CD4-positive, alpha-beta T cell treated with Interleukin-21 for 1 hour (primary cell): ENCODE measurements around the gene THRSP.
"Not testable (repeated sequence)": the region's sequence is repeated elsewhere in the genome, so short reads cannot be mapped to it uniquely, and the experiment has no call there.

Experiments
- DNase-seq: peaks from one replicate; pipeline ENCODE4 v3.0.0-alpha.2; 2020

Gene THRSP, protein sequence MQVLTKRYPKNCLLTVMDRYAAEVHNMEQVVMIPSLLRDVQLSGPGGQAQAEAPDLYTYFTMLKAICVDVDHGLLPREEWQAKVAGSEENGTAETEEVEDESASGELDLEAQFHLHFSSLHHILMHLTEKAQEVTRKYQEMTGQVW

GRCh38 chr11:78063440-78064181 lies at the start of gene THRSP:
TSS of gene THRSP (plus strand) at chr11:78063861. CDS start at chr11:78063882, 21 bp downstream.
- DNase-seq, result no peak

GRCh38 chr11:78014937-78015520 lies 48.6 kb upstream of the THRSP start:
- DNase-seq, result not testable (repeated sequence)

DNA sequence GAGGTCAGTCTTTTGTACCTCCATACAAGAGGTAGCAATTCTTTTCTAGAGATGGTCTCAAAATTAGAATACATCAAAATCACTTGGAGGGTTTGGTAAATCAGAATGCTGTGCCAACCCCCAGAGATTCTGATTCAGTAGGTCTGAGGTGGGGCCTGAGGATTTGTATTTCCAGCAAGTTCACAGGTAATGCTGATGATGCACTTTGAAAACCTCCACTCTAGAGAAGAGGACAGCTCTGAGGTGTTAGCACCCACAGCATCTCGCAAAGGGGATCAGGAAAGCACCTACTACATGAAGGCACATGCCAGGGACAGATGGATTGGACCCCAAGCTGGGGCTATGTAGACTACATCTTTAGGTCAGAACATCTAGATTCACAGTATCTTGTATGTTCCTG lies 47.8 kb upstream of the THRSP start:
- DNase-seq, result no peak

- no peak for DNase-seq
These were observed 43.9 kb upstream of the THRSP start for GRCh38 chr11:78019808-78020207.

GRCh38 chr11:78020246-78020645 lies 43.4 kb upstream of the THRSP start:
- DNase-seq, result no peak

DNA sequence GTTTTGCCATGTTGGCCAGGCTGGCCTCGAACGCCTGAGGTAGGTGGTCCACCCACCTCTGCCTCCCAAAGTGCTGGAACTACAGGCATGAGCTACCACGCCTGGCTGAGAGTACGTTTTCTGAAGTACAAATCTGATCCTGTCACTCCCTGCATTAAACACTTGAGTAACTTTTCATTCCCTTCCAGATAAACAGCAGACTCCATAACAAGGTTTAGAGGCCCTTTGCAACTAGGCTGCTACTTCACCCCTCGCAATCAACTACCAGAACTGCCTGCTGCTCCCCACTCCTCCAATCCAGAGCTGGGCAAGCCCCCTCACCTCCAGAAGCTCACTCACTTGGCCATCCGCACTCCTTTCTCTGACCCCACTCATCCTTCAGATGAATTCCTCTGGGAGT lies 42.0 kb upstream of the THRSP start:
- no peak for DNase-seq

- DNase-seq, result no peak
These were observed 41.0 kb upstream of the THRSP start, which contains the start of gene KCTD14 for GRCh38 chr11:78022397-78023396. TSS of gene KCTD14 (minus strand) at chr11:78023276. CDS start at chr11:78023249, 27 bp downstream.

DNA sequence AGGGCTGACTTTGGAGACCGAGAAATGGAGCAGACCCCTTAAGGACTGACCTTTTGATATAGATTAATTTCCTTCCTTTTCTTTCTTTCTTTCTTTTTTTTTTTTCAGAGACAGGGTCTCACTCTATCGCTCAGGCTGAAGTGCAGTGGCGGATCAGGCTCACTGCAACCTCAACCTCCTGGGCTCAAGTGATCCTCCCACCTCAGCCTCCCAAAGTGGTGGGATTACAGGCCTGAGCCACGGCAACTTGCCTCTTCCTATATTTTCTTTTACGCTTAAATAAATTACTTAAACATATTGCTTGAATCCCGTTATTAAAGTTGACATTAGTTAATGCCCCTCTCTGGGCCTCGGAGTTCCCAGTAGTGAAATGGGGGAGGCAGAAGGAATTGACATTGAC lies 40.2 kb upstream of the THRSP start:
- no peak for DNase-seq

- DNase-seq, result no peak
These were observed 38.3 kb upstream of the THRSP start for GRCh38 chr11:78025378-78025777.

GRCh38 chr11:78027759-78028158 lies 35.9 kb upstream of the THRSP start:
- DNase-seq, result no peak

- not testable (repeated sequence) for DNase-seq
These were observed 35.2 kb upstream of the THRSP start for GRCh38 chr11:78028423-78028822.

DNA sequence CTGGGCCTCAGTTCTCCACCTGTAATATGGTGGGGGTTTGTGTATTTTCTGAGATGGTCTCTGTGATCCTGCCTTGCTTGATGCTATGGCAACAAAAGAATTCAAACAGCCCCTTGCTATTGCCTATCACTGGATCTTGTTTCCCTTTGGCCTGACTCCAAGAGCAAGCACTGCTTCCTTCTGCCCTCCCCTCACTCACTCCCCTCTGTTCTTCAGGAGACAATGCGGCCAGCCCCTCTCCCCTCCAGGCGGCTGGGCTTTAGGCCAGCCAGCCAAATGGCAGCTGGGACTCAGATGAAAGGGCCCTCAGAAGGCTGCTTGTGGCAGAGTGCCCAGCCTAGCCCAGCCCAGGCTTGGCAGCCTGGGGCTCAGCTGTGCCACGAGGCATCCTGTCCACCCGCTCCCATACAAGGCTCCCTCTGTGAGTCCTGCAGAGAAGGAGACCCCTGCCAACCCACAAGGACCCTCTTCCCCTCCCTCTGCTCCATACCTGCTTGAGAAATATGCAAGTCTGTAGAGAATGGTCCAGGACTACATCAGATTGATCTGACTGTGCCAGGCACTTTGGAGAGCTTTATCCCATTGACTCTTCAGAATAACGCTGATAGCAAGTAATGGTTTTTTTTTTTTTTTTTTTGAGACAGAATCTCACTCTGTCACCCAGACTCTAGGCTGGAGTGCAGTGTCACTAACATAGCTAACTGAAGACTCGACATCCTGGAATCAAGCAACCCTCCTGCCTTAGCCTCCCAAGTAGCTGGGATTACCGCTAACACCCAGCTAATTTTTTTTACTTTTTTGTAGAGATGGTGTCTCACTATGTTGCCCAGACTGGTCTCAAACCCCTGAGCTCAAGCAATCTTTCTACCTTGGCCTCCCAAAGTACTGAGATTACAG lies 33.0 kb upstream of the THRSP start:
- no peak for DNase-seq

- no peak for DNase-seq
These were observed 32.0 kb upstream of the THRSP start for GRCh38 chr11:78031629-78032028.

- DNase-seq, result no peak
These were observed 31.6 kb upstream of the THRSP start for GRCh38 chr11:78032090-78032489.

- DNase-seq, result no peak
These were observed 30.6 kb upstream of the THRSP start for GRCh38 chr11:78033040-78033439.

DNA sequence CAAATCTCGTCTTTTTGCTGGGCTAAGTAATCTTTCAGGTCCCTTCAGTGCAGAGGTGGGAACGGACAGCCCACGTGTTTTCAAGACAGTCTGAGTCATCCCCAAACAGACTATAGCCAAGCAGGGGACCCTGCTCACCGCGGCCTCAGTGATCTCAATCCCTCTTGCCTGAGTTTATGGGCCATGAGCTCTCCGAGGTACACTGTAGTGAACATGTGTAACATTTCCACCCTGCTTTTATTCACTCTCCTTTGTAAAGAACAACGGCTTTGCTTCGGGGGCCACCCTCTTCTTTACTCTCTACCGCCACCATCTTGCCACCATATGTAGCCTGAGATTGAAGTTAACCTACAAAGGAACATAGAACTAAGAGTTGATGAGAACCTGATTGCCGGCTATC lies 29.0 kb upstream of the THRSP start:
- DNase-seq, result no peak

DNA sequence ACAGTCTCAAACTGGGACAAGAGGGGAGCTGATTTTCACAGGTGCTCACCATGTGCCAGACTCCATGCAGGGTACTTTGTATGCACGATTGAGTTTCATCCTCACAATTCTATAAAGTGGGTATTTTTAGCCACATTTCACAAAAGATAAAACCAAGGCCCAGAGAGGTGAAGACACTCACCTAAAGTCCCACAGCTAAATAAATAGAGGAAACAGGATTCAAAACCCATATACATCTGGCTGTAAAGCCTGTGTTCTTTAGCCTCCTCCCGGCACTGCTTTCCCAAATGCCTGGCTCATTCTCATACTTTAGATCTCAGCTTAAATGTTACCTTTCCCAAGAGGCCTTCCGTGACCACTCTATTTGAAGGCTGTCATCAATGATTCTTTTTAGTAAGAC lies 27.3 kb upstream of the THRSP start:
- no peak for DNase-seq

- DNase-seq, result no peak
These were observed 26.6 kb upstream of the THRSP start for GRCh38 chr11:78037056-78037455.

DNA sequence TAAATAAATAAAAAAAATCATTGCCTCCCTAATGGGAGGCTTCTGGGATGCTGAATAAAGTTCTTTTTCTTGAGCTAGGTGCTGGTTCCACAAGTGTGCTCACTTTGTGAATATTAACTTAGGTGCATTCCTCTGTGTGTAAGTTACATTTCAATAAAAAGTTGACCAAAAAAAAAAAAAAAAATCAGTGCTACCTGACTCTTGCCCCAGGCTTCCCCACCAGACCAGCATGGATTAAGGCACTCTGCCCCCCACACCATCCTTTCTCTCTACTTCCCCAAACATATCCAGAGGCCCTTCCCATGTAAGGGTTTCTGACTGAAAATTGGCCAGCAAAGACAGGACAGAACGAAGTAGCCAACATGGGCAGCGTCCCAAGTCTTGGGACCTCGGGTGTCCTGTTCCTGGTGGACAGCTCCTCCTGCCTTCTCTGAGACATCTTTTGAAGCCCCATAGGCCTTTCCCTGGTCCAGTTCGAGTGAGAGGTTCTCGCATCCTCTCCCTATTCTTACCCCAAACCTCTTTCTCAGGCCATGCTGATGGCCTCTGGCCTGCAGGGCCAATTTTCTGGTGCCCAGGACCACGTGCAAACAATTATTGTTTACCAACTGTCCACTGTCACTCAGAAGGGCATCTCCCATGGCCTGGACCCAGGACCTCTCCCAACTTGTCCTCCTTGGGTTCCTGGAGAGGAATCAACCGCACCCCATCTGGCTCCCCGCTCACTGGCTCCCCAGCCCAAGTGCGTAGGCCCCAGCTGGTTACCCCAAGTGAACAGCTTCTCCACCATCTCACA lies 25.6 kb upstream of the THRSP start:
- no peak for DNase-seq

GRCh38 chr11:78038697-78039313 lies 24.9 kb upstream of the THRSP start:
- no peak for DNase-seq
